GM18868 (cell line): ENCODE measurements around the gene TMEM40.

Experiments
- ATAC-seq: cut with Tn5 transposase; IDR thresholded peaks from one replicate; pipeline ENCODE4 v1.9.1; 2021; ENCODE audit warnings: mild to moderate bottlenecking, moderate library complexity; ENCODE audit not compliant: unreplicated experiment

Gene TMEM40

GRCh38 chr3:12686096-12686495 is 73.0 kb downstream of the TMEM40 start:
- no peak for ATAC-seq
